ENCODE measurements around the gene PCGF1.
A peak's percentile ranks its signal among the peaks of the same experiment; 100 is the strongest.
"Not testable (repeated sequence)": the region's sequence is repeated elsewhere in the genome, so short reads cannot be mapped to it uniquely, and the experiment has no call there.

The PCGF1 gene

GRCh38 chr2:74489906-74490305 is 17.6 kb downstream of the PCGF1 start:
- no peak overlapping the region for H3K4me2 ChIP-seq (ENCODE audit: low read length)
- TF ChIP-seq EZH2phosphoT487 (IDR thresholded peaks at IDR 0.05; ENCODE audit: borderline replicate concordance, low read length) (no peak), CTCF (IDR thresholded peaks at IDR 0.05; ENCODE audit: low read depth, low read length, poor library complexity, severe bottlenecking) (no peak)
- H3K9me2 ChIP-seq (replicated peaks; ENCODE audit: control insufficient read depth, low read length): no peaks in the 10 kb centered on the region
- peaks cover 36% of the 10 kb centered on the region for H3K36me3 ChIP-seq (ENCODE audit: control insufficient read depth, low read length)
- H3K9me3 ChIP-seq (ENCODE audit: control insufficient read depth, insufficient read depth, low read length): no peaks in the 10 kb centered on the region
- no peaks in the 10 kb centered on the region for H4K20me1 ChIP-seq (ENCODE audit: control insufficient read depth, insufficient read depth, low read depth, low read length)
- no peaks in the 10 kb centered on the region for H3K4me1 ChIP-seq (ENCODE audit: control insufficient read depth, low read length)
- no peak overlapping the region for H3K4me3 ChIP-seq (ENCODE audit: low read length)
- H3K27me3 ChIP-seq (ENCODE audit: control insufficient read depth, low read length): no peaks in the 10 kb centered on the region
- H3F3A ChIP-seq (ENCODE audit: control insufficient read depth, insufficient read depth): no peaks in the 10 kb centered on the region
- no peak overlapping the region for H3K27ac ChIP-seq (ENCODE audit: low read depth, low read length)
- no peaks in the 10 kb centered on the region for H3K79me2 ChIP-seq (ENCODE audit: control insufficient read depth, low read length)

DNA sequence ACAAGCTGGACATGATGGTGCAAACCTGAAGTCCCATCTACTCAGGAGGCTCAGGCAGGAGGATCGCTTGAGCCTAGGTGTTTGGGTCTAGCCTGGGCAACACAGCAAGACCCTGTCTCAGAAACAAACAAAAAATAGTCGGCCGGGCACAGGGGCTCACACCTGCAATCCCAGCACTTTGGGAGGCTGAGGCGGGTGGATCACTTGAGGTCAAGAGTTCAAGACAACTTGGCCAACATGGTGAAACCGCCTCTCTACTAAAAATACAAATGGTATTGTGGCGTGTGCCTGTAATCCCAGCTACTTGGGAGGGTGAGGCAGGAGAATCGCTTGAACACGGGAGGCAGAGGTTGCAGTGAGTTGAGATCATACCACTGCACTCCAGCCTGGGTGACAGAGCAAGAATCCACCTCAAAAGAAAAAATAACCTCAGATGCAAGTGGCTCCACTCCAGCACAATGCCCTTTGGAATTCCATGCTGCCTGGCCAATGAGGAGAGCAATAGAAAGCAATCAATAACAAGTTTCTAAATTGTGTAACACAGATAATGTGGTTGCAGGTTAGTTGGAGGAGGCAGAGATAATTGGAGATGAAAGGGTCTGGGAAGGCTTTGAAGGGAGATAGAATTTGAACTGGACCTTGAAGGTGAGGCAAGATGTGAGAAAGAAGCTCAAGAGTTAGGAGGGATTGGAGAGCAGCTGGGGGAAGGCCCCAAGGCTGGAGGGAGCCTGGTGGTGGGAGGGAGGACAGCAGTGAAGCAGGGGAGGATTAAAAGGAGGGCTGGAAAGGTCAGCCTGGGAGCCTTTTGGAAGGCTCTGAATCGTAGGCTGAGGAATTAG is 18.6 kb downstream of the PCGF1 start:
- Histone ChIP-seq H3K4me2 (ENCODE audit: low read length) (no peak overlapping the region), H3F3A (ENCODE audit: control insufficient read depth, insufficient read depth) (no peaks in the 10 kb centered on the region), H3K27ac (ENCODE audit: low read depth, low read length) (no peak overlapping the region), H3K27me3 (ENCODE audit: control insufficient read depth, low read length) (no peaks in the 10 kb centered on the region), H3K36me3 (ENCODE audit: control insufficient read depth, low read length) (peaks cover 36% of the 10 kb centered on the region), H3K9me3 (ENCODE audit: control insufficient read depth, insufficient read depth, low read length) (no peaks in the 10 kb centered on the region), H3K79me2 (ENCODE audit: control insufficient read depth, low read length) (peaks cover 2% of the 10 kb centered on the region), H3K4me1 (ENCODE audit: control insufficient read depth, low read length) (peaks cover 2% of the 10 kb centered on the region; the same call in 1 of the 2 replicates), H3K4me3 (ENCODE audit: low read length) (no peak overlapping the region), H3K9me2 (replicated peaks; ENCODE audit: control insufficient read depth, low read length) (no peaks in the 10 kb centered on the region), H4K20me1 (ENCODE audit: control insufficient read depth, insufficient read depth, low read depth, low read length) (no peaks in the 10 kb centered on the region)
- TF ChIP-seq EZH2phosphoT487 (IDR thresholded peaks at IDR 0.05; ENCODE audit: borderline replicate concordance, low read length): no peak
- no peak for TF ChIP-seq CTCF (IDR thresholded peaks at IDR 0.05; ENCODE audit: low read depth, low read length, poor library complexity, severe bottlenecking)

- no peak overlapping the region for H3K4me3 ChIP-seq (ENCODE audit: low read length)
- H4K20me1 ChIP-seq (ENCODE audit: control insufficient read depth, insufficient read depth, low read depth, low read length): peaks cover 7% of the 10 kb centered on the region; the same call in 1 of the 2 replicates
- peaks cover 20% of the 10 kb centered on the region for H3K36me3 ChIP-seq (ENCODE audit: control insufficient read depth, low read length)
- no peak for TF ChIP-seq EZH2phosphoT487 (IDR thresholded peaks at IDR 0.05; ENCODE audit: borderline replicate concordance, low read length)
- TF ChIP-seq CTCF (IDR thresholded peaks at IDR 0.05; ENCODE audit: low read depth, low read length, poor library complexity, severe bottlenecking): no peak
- no peaks in the 10 kb centered on the region for H3F3A ChIP-seq (ENCODE audit: control insufficient read depth, insufficient read depth)
- H3K9me2 ChIP-seq (replicated peaks; ENCODE audit: control insufficient read depth, low read length): no peaks in the 10 kb centered on the region
- no peak overlapping the region for H3K4me2 ChIP-seq (ENCODE audit: low read length)
- no peak overlapping the region for H3K27ac ChIP-seq (ENCODE audit: low read depth, low read length)
- no peaks in the 10 kb centered on the region for H3K27me3 ChIP-seq (ENCODE audit: control insufficient read depth, low read length)
- peaks cover 17% of the 10 kb centered on the region for H3K4me1 ChIP-seq (ENCODE audit: control insufficient read depth, low read length)
- no peaks in the 10 kb centered on the region for H3K9me3 ChIP-seq (ENCODE audit: control insufficient read depth, insufficient read depth, low read length)
- H3K79me2 ChIP-seq (ENCODE audit: control insufficient read depth, low read length): peaks cover 24% of the 10 kb centered on the region
These were observed 21.4 kb downstream of the PCGF1 start for GRCh38 chr2:74486141-74486540.

DNA sequence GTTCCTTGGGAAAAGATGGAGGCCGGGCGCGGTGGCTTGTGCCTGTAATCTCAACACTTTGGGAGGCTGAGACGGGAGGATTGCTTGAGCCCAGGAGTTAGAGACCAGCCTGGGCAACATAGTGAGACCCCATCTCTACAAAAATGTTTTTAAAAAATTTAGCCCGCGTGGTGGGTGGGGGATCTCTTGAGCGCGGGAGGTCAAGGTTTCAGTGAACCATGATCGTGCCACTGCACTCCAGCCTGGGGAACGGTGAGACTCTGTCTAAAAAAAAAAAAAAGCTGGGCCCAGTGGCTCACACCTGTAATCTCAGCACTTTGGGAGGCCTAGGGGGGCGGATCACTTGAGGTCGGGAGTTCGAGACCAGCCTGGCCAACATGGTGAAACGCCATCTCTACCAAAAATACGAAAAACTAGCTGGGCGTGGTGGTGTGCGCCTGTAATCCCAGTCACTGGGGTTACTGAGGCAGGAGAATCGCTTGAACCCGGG is 23.8 kb downstream of the PCGF1 start:
- H4K20me1 ChIP-seq (ENCODE audit: control insufficient read depth, insufficient read depth, low read depth, low read length); H3F3A ChIP-seq (ENCODE audit: control insufficient read depth, insufficient read depth); H3K27me3 ChIP-seq (ENCODE audit: control insufficient read depth, low read length); H3K9me2 ChIP-seq (replicated peaks; ENCODE audit: control insufficient read depth, low read length); H3K9me3 ChIP-seq (ENCODE audit: control insufficient read depth, insufficient read depth, low read length): not testable (repeated sequence)
- Histone ChIP-seq H3K4me1 (ENCODE audit: control insufficient read depth, low read length) (peaks cover 23% of the 10 kb centered on the region), H3K27ac (ENCODE audit: low read depth, low read length) (peak overlapping the region; percentile 78; the same call in 1 of the 2 replicates), H3K4me2 (ENCODE audit: low read length) (peak overlapping the region; percentile 99), H3K36me3 (ENCODE audit: control insufficient read depth, low read length) (peaks cover 31% of the 10 kb centered on the region), H3K79me2 (ENCODE audit: control insufficient read depth, low read length) (peaks cover 36% of the 10 kb centered on the region), H3K4me3 (ENCODE audit: low read length) (peak overlapping the region; percentile 98)
